Measurements from ENCODE around the gene TIAM1.
A peak's percentile ranks its signal among the peaks of the same experiment; 100 is the strongest.

Gene TIAM1

DNA sequence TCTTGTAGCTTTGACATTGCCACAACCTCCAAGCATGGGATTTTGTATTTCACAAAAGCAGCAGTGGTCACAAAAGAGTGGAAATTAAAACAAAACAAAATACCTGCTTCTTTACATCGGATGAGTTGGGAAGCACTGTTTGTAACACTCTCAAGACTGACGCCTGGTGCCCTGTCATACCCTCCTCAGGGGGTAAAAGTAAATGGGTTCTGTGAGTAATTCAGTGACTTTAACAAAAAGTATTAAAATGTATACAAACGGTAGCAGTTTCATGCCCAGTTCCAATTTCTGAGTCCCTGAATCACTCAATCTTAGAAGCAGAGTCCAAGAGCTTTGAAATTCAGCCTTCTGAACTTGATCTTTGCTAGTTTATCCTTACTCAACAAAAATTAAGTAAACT lies 152.5 kb downstream of the TIAM1 start:
- no peak for TF ChIP-seq GATA2 (IDR thresholded peaks at IDR 0.05; ENCODE audit: low read depth, low read length)
- no peak for TF ChIP-seq GATA3 (IDR thresholded peaks at IDR 0.05; ENCODE audit: low read depth, low read length)

DNA sequence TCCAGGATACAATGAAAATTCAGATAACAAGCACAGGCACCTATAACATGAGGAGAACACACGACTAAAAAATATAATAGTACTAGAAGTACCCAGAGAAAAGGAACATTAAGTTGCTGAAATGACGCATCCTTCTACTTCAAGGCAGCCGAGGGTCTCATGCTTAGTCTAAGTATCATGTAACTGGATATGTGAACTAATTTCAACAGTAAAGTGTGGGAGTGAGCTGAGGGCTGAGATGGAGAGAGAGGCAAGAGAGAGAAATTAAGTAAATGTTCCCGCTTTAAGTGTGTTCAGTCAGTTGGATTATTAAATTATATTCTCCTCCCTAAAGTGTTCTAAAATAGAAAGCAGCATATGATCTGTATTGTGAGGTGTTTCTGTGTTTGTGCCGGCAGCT lies 153.5 kb downstream of the TIAM1 start:
- TF ChIP-seq GATA2 (IDR thresholded peaks at IDR 0.05; ENCODE audit: low read depth, low read length) (no peak), GATA3 (IDR thresholded peaks at IDR 0.05; ENCODE audit: low read depth, low read length) (no peak)

DNA sequence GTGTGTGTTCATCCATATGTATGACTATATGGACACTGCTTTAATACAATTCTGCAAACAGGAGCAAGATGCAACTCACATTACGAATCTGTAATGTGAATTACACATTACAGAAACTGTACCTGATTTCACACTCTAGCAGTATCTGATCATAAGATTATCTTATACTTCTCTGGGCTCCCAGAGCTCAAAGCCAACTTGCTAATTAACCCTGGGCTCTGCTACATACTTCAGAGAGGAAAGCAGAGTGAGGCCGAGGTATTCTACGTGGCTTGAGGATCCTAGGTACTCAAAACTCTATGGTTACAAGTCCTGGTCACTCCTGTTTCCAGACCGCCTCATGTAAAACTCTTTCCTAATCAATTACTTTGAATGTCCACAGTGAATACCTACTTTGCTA lies 156.6 kb downstream of the TIAM1 start:
- TF ChIP-seq GATA2 (IDR thresholded peaks at IDR 0.05; ENCODE audit: low read depth, low read length) (no peak), GATA3 (IDR thresholded peaks at IDR 0.05; ENCODE audit: low read depth, low read length) (no peak)

DNA sequence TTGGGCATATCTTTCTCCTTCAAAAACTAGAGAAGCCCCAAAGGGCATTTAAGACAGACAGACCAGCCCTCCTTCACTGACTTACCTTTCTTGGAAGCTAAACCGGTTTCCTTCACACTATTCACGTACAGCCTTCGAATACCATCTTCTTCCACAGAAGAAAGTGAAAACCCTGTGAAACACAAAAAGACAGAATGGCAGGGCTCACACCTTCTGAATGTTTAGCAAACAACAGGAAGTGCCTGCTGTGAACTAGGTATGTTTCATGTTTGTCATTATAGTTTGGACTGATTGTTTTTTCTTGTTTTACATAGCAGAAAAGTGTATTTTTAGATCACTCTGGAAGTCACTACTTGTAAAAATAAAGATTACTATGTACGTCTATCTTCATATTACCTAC lies 157.1 kb downstream of the TIAM1 start:
- TF ChIP-seq GATA3 (IDR thresholded peaks at IDR 0.05; ENCODE audit: low read depth, low read length) (no peak), GATA2 (IDR thresholded peaks at IDR 0.05; ENCODE audit: low read depth, low read length) (no peak)

DNA sequence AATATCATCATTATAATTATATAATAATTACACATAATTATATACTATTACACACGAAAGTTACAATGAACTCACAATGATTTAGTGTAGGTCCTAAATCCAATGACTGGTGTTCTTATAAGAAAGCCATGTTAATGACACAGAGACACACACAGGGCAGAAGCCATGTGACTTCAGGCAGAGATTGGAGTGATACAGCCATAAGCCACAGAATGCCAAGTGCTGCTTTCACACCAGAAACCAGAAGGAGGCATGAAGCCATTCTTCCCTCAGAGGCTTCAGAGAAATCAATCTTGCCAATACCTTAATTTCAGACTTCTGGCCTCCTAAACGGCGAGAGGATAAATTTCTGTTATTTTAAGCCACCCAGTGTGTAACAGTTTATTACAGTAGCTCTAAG lies 158.4 kb downstream of the TIAM1 start:
- peak; percentile 70 for TF ChIP-seq GATA2 (IDR thresholded peaks at IDR 0.05; ENCODE audit: low read depth, low read length)
- TF ChIP-seq GATA3 (IDR thresholded peaks at IDR 0.05; ENCODE audit: low read depth, low read length): 0 out of 2 replicates have a peak, but pooled peaks have one; percentile 26

DNA sequence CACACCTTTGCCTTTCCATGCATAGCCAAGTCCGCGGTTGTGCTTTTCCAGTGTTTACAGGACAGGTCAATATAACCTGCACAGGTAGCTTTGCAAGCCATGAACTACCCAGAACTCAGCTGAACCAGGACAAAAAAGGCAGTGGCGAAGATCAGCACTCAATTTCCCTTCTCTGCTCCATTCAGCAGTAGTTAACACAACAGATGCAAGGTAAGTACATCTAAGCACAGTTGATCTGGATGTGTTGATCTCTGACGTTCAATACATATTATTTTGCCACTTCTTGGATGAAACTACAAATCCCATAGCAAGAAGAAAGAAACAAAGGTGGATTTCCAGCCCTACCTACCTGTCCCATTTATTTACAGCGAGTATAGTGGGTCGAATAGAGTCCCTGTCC lies 159.2 kb downstream of the TIAM1 start:
- TF ChIP-seq GATA3 (IDR thresholded peaks at IDR 0.05; ENCODE audit: low read depth, low read length) (no peak), GATA2 (IDR thresholded peaks at IDR 0.05; ENCODE audit: low read depth, low read length) (no peak)

DNA sequence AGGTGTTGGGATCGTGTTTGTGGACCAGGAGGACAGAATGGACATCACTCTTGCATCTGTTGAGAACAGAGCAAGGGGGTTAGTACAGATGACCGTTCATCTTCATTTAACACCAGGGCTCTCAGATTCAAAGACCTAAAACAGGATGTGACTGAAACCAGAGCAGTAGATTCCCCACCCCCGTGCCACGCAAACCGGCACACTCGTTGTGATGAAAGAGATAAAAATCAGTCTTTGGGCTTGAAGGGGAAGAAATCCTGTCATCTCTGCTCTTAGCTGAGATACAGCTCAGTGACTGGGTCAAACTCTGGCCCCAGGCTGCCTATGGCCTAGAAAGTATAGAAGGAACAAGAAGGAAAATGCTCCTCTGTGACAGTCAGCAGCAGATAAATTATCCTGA lies 159.6 kb downstream of the TIAM1 start:
- TF ChIP-seq GATA3 (IDR thresholded peaks at IDR 0.05; ENCODE audit: low read depth, low read length): no peak
- peak; percentile 72 for TF ChIP-seq GATA2 (IDR thresholded peaks at IDR 0.05; ENCODE audit: low read depth, low read length)

DNA sequence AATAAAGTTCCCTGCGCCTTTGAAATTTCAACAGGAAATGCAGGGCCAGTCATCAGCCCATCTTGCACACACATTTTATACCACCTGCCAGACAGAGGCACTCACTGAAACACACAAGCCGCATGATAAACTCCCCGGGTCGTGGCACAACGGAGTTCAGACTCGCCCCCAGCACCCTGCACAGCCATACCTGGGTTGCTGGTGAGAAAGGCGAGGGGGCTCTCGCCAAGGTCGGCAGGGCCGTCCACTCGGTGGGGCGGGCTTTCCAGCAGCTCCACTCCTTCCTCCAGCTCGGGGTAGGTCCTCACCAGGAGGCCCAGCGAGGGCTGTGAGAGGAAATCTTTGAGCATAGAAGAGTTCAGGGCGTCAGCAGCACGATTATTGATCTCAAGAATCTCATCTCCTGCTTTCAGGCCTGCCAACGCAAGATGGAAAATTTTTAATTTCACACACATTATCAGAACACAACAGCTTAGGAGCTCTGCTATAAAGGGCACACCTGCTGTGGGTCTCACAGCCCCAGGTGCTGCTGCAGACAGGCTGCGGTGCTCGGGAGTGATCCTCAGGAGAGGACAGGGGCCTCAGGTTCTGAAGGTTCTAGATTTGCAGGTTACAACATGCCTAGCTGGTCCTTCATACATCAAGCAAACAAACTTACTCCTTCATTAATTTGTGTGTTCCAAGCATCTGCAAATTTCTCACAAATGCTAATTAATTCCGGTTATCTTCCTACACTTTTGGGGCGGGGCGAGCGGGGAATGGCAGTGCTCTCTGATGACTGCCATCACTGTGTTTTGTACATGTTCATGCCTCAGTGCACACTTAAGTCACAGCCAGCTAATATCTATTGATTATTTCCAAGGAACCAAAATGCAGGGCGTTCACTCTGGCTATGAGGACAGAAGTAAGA lies 161.6 kb downstream of the TIAM1 start:
- TF ChIP-seq GATA2 (IDR thresholded peaks at IDR 0.05; ENCODE audit: low read depth, low read length) (no peak), GATA3 (IDR thresholded peaks at IDR 0.05; ENCODE audit: low read depth, low read length) (no peak)

DNA sequence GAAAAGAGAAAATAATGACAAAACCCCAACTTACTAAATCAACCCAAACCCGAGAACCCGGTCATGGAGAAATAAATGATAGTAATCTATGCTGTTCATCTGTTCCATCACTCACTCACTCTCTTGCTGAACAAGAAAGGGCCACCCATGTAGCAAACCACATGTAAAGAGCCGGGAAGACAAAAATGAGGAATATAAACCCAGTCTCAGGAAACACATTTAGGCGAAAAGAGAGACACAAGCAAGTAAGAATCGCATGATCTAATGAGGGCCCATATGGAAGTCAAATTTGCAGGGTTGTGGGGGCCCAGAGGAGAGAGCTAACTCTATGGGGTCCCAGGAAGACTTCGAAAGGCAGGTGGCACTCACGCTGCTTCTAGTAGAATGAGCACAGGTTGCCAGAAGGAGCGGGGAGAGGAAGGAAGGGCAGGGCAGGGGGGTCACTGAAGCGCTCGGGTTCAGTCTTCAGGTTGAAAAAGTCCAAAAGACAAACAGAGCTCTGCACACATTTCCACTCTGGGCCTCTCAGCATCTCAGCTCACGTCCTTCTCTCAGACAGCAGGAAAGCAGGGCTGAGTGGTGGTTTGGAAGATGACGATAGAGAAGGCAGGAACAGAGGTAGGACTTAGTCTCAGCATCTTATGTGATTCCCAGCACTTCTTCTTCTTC lies 162.8 kb downstream of the TIAM1 start:
- no peak for TF ChIP-seq GATA2 (IDR thresholded peaks at IDR 0.05; ENCODE audit: low read depth, low read length)

DNA sequence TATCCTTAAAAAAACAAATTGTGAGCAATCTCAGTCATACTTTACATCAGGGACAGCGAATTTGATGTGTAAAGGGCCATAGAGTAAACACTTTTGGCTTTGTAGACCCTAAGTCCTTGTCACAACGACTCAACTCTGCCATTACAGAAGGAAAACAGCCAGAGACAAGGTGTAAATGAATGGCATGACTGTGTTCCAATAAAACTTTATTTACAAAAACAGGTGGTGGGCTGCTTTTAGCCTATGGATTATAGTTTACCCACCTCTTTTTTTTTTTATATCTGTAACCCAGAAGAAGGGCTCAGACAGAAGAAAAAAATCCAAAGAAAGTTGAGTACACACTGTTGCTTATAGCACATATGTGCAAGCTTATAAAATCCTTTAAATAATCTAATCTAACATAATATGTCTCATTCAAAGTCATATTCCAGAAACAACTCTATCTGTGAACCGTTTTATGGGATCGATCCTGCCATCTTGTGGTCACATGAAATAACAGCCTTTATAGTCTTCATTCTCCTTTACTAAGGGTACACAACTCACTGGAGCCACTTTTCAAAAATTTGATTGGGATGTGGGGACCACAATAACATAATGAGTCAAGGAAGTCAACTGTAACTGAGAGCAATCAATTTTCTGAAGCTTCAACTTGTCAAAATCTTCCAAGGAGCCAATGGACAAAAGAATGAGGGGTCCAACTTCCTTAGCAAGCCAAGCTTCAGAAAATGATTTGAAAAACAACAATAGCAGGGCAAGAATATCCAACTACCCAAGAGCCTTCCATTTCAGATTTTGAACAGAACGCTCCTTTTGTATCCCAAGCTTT lies 163.6 kb downstream of the TIAM1 start:
- no peak for TF ChIP-seq GATA3 (IDR thresholded peaks at IDR 0.05; ENCODE audit: low read depth, low read length)
- no peak for TF ChIP-seq GATA2 (IDR thresholded peaks at IDR 0.05; ENCODE audit: low read depth, low read length)

DNA sequence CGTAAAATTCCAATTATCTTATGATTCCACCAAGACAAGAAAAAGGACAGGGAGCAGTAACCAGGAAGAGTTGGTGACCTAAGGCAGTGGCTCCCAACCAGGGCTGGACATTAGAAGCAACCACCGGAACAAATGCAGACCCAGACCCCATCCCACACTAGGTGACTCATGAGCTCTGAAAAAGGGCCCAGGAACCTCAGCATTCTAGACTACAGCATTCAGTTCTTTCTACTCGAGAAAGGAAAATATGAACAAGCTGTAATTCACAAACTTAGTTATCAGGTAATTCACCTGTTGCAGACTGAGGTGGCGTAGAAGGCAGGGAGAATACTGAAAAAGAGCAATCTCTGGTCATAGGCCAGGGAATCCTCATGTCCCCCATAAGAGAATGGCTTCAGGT lies 167.3 kb downstream of the TIAM1 start:
- TF ChIP-seq GATA3 (IDR thresholded peaks at IDR 0.05; ENCODE audit: low read depth, low read length) (no peak), GATA2 (IDR thresholded peaks at IDR 0.05; ENCODE audit: low read depth, low read length) (no peak)

DNA sequence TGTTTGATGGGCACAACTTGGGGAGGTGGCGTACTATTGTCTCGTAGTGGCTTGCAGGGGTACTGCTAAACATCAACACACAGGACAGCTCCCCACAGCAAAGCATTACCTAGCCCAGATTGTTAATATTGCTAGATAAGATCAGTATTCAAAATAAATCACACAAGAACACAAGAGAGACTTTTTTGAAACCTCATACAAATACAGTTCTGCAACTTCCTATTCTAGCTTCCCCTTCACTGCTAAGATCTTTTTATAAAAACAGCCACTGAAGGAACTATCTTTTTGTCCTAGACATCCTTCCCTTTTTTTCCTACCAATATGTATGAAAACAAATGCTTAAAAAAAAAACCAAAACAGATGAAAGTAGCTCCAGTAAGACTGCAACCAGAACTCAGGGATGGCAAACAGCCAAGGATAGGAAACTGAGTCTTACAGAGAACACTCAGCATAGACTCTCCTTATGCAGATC lies 167.9 kb downstream of the TIAM1 start:
- TF ChIP-seq GATA2 (IDR thresholded peaks at IDR 0.05; ENCODE audit: low read depth, low read length) (peak; percentile 55; the same call in 1 of the 2 replicates), GATA3 (IDR thresholded peaks at IDR 0.05; ENCODE audit: low read depth, low read length) (peak; percentile 53; the same call in 1 of the 2 replicates)

DNA sequence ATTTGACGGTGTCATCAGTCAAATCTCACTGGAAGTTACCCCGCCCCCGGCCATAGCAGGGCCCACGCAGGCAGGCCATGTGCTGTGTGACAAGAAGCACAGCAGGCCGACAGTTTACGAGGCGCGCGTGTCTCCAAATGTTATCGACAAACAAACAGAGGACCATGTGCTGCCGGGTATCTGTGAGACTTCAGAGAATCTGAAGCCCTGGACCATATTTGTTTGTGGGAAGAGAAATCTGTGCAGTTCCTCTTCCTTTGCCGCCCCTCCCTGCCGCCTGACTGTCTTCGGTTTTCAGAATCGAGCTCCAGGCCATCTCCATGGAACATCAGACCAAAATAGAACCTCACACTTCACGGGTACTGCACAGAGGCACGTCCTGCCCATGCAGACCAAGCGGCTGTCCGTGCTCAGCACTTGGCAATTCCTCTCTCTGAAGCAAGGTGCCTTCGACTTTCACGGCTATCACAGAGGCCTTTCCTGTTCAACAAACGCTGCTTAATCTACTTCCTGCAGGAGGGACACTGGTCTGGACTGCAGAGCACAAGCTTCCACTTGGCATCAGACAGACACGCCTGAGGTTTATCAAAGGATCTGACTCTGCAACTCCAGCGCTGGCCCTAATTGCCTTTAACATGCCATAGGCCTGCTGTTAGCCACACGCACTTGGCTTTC lies 170.0 kb downstream of the TIAM1 start:
- TF ChIP-seq GATA3 (IDR thresholded peaks at IDR 0.05; ENCODE audit: low read depth, low read length) (peak; percentile 85), GATA2 (IDR thresholded peaks at IDR 0.05; ENCODE audit: low read depth, low read length) (peak; percentile 97)

Measured in SH-SY5Y (cell line).